GM19395 (cell line): ENCODE results near the gene PDE8A.
"Not testable (repeated sequence)": the region's sequence is repeated elsewhere in the genome, so short reads cannot be mapped to it uniquely, and the experiment has no call there.

Experiments
- ATAC-seq: cut with Tn5 transposase; IDR thresholded peaks from one replicate; pipeline ENCODE4 v1.9.1; 2021; ENCODE audit warnings: mild to moderate bottlenecking, moderate library complexity; ENCODE audit not compliant: unreplicated experiment

PDE8A gene

GRCh38 chr15:84960391-84961113, 21.1 kb upstream of the PDE8A start:
- no peak for ATAC-seq

- no peak for ATAC-seq
These were observed 20.6 kb upstream of the PDE8A start for GRCh38 chr15:84961114-84961452.

- ATAC-seq, result no peak
These were observed 19.9 kb upstream of the PDE8A start for GRCh38 chr15:84961707-84962106.

- no peak for ATAC-seq
These were observed 18.7 kb upstream of the PDE8A start for GRCh38 chr15:84962955-84963354.

- no peak for ATAC-seq
These were observed 14.3 kb upstream of the PDE8A start for GRCh38 chr15:84967380-84967779.

- no peak for ATAC-seq
These were observed 13.4 kb upstream of the PDE8A start for GRCh38 chr15:84968301-84968700.

- no peak for ATAC-seq
These were observed 12.4 kb upstream of the PDE8A start for GRCh38 chr15:84969257-84969656.

GRCh38 chr15:84970843-84971242, 10.8 kb upstream of the PDE8A start:
- no peak for ATAC-seq

- no peak for ATAC-seq
These were observed 7.9 kb upstream of the PDE8A start for GRCh38 chr15:84973492-84974460.

GRCh38 chr15:84975871-84976351, 5.7 kb upstream of the PDE8A start:
- ATAC-seq, result no peak

- no peak for ATAC-seq
These were observed 4.8 kb upstream of the PDE8A start for GRCh38 chr15:84976746-84977345.

- no peak for ATAC-seq
These were observed 2.0 kb upstream of the PDE8A start for GRCh38 chr15:84979651-84980050.

GRCh38 chr15:84980196-84981053, 1.2 kb upstream of the PDE8A start:
- peak; percentile 72 for ATAC-seq

GRCh38 chr15:84981054-84981710, 474 bp upstream of the PDE8A start:
- ATAC-seq, result peak; percentile 70

GRCh38 chr15:84982301-84982920, 755 bp downstream of the PDE8A start:
- no peak for ATAC-seq

- no peak for ATAC-seq
These were observed 1.6 kb downstream of the PDE8A start for GRCh38 chr15:84983294-84983693.

GRCh38 chr15:84983711-84984110, 2.1 kb downstream of the PDE8A start:
- no peak for ATAC-seq

- no peak for ATAC-seq
These were observed 3.5 kb downstream of the PDE8A start for GRCh38 chr15:84985158-84985557.

GRCh38 chr15:84987351-84987750, 5.7 kb downstream of the PDE8A start:
- not testable (repeated sequence) for ATAC-seq
